Loucy (cell line): ENCODE data around the gene LEF1.

Experiments
- EZH2phosphoT487 ChIP-seq: fragments of 200-600 bp; IDR thresholded peaks from 2 replicates; pipeline ENCODE4 v1.6.1; 2018; ENCODE audit warnings: antibody characterized with exemption, mild to moderate bottlenecking, moderate library complexity, borderline replicate concordance
- TF ChIP-seq, protein P1 (sequence below): fragments of 200-600 bp; sonication (generic); conservative IDR thresholded peaks from 2 replicates; pipeline ENCODE4 v1.5.1; 2014; ENCODE audit warnings: mild to moderate bottlenecking, antibody characterized with exemption, low read length

DNA sequence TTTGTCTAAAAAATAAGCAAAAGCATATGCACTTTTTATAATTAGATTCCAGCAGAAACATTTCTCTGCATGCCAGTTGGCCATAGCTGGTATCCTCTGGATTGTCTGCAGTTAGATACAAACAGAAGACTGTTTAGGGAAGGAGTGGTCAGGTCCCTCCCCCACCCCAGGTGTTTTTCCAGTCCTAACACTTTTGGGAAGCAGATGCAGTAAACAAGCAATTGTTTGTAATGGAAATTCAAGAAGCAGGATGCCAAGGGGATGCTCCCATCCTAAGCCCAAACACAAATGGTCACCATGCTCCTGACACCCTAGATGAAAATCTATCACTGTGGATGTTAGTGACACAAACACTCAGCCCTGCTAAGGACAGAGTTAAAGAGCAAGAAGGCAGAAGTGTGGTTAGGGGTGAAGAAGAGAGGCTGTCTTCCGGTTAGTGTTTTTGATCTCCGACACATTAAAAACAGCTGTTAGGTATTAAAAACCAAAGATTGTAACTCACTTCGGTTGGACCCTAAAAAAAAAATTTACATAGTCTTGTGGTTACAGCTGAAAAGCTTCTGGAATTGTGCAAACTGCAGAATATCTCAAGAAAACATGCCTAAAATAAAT lies 7.9 kb downstream of the LEF1 start:
- TF ChIP-seq, protein P1, sequence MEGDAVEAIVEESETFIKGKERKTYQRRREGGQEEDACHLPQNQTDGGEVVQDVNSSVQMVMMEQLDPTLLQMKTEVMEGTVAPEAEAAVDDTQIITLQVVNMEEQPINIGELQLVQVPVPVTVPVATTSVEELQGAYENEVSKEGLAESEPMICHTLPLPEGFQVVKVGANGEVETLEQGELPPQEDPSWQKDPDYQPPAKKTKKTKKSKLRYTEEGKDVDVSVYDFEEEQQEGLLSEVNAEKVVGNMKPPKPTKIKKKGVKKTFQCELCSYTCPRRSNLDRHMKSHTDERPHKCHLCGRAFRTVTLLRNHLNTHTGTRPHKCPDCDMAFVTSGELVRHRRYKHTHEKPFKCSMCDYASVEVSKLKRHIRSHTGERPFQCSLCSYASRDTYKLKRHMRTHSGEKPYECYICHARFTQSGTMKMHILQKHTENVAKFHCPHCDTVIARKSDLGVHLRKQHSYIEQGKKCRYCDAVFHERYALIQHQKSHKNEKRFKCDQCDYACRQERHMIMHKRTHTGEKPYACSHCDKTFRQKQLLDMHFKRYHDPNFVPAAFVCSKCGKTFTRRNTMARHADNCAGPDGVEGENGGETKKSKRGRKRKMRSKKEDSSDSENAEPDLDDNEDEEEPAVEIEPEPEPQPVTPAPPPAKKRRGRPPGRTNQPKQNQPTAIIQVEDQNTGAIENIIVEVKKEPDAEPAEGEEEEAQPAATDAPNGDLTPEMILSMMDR = no peak
- TF ChIP-seq EZH2phosphoT487 = no peak
